OCI-LY1 (cell line): Measurements from ENCODE around the gene BRCA1.

Experiments
- H2AFZ ChIP-seq: fragments of 200-600 bp; sonication (generic), shearing (Covaris generic); 2 replicates; pipeline ENCODE4 v1.6.0; 2014; ENCODE audit warnings: antibody characterized with exemption, mild to moderate bottlenecking, low read length
- H3F3A ChIP-seq: fragments of 200-600 bp; sonication (generic), shearing (Covaris generic); 2 replicates; pipeline ENCODE4 v1.6.0; 2014; ENCODE audit warnings: mild to moderate bottlenecking, antibody characterized with exemption, low read length, moderate library complexity; ENCODE audit not compliant: insufficient read depth
- H3K27ac ChIP-seq: fragments of 200-600 bp; sonication (generic); 2 replicates; pipeline ENCODE4 v1.5.1; 2014; ENCODE audit warnings: low read length, mixed run types, mild to moderate bottlenecking, low read depth; ENCODE audit not compliant: poor library complexity, severe bottlenecking
- H3K27me3 ChIP-seq: fragments of 200-600 bp; sonication (generic); 2 replicates; pipeline ENCODE4 v1.6.0; 2014; ENCODE audit warnings: antibody characterized with exemption, mild to moderate bottlenecking, low read length, moderate library complexity; ENCODE audit not compliant: insufficient read depth
- H3K36me3 ChIP-seq: fragments of 200-600 bp; sonication (generic); 2 replicates; pipeline ENCODE4 v1.6.1; 2014; ENCODE audit warnings: mild to moderate bottlenecking, antibody characterized with exemption, low read length, moderate library complexity, mixed read lengths; ENCODE audit not compliant: insufficient read depth
- H3K4me1 ChIP-seq: fragments of 200-600 bp; sonication (generic); 2 replicates; pipeline ENCODE4 v1.5.1; 2014; ENCODE audit warnings: mild to moderate bottlenecking, low read length, moderate library complexity; ENCODE audit not compliant: insufficient read depth, severe bottlenecking
- H3K4me2 ChIP-seq: fragments of 200-600 bp; sonication (generic), shearing (Covaris generic); 2 replicates; pipeline ENCODE4 v1.6.1; 2014; ENCODE audit warnings: low read length
- H3K4me3 ChIP-seq: fragments of 200-600 bp; sonication (generic); 2 replicates; pipeline ENCODE4 v1.5.1; 2014; ENCODE audit warnings: low read length, low read depth, mild to moderate bottlenecking, mixed read lengths; ENCODE audit not compliant: poor library complexity, severe bottlenecking
- H3K79me2 ChIP-seq: fragments of 200-600 bp; shearing (Covaris generic); 2 replicates; pipeline ENCODE4 v1.6.1; 2016; ENCODE audit warnings: mixed run types, low read length, mixed read lengths; ENCODE audit not compliant: insufficient read depth
- H3K9ac ChIP-seq: fragments of 200-600 bp; sonication (generic), shearing (Covaris generic); 2 replicates; pipeline ENCODE4 v1.6.1; 2014; ENCODE audit warnings: mild to moderate bottlenecking, low read length, mixed read lengths
- H3K9me2 ChIP-seq: fragments of 200-600 bp; sonication (generic), shearing (Covaris generic); 2 replicates; pipeline ENCODE4 v1.6.1; 2014; ENCODE audit warnings: low read depth, mild to moderate bottlenecking, low read length, mixed read lengths
- H3K9me3 ChIP-seq: fragments of 200-600 bp; shearing (Covaris generic); 2 replicates; pipeline ENCODE4 v1.6.1; 2014; ENCODE audit warnings: low read length, mixed read lengths
- H4K20me1 ChIP-seq: fragments of 200-600 bp; sonication (generic), shearing (Covaris generic); 2 replicates; pipeline ENCODE4 v1.6.0; 2016; ENCODE audit warnings: mild to moderate bottlenecking, low read length; ENCODE audit not compliant: insufficient read depth
- EZH2 ChIP-seq: fragments of 200-600 bp; sonication (generic), shearing (Covaris generic); IDR thresholded peaks from 2 replicates; pipeline ENCODE4 v1.8.0; 2017; ENCODE audit warnings: borderline replicate concordance, mixed run types, mild to moderate bottlenecking, antibody characterized with exemption, low read length, moderate library complexity, mixed read lengths
- TF ChIP-seq, protein P1 (sequence below): fragments of 200-600 bp; sonication (generic), shearing (Covaris generic); IDR thresholded peaks from 2 replicates; pipeline ENCODE4 v1.5.1; 2017; ENCODE audit warnings: mild to moderate bottlenecking, antibody characterized with exemption, low read length, moderate library complexity, mixed read lengths

BRCA1 gene

DNA sequence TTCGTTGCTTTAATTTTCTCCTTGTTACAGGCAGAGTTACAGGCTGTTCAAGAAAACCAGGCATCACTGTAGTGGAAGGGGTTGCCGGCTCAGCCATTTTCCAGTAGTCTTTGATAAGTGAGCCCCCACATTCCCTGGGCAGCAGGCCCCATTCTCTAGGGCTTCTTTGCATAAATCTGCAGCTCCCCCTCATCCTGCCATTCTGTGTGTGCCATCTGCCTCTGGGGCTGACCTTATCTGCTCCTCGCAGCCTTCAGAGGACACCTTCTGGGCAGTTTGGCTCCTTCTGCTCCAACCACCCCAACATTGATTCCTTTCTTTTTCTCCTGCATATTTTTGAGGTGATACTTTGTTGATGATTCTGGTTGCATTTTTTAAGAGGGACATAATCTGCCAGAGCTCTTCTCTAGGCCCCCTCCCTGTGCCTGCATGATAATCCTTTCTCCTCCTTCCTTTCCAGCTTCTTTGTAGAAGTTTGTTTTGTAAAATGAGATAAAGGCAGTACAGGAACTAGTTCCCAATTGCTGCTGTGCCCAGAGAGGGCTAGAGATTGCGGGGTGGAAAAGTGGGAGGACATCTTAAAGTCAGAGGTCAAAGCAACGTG, 83.0 kb downstream of the BRCA1 start:
- no peak overlapping the region for H3K4me3 ChIP-seq
- no peak for TF ChIP-seq EZH2
- TF ChIP-seq, protein P1, sequence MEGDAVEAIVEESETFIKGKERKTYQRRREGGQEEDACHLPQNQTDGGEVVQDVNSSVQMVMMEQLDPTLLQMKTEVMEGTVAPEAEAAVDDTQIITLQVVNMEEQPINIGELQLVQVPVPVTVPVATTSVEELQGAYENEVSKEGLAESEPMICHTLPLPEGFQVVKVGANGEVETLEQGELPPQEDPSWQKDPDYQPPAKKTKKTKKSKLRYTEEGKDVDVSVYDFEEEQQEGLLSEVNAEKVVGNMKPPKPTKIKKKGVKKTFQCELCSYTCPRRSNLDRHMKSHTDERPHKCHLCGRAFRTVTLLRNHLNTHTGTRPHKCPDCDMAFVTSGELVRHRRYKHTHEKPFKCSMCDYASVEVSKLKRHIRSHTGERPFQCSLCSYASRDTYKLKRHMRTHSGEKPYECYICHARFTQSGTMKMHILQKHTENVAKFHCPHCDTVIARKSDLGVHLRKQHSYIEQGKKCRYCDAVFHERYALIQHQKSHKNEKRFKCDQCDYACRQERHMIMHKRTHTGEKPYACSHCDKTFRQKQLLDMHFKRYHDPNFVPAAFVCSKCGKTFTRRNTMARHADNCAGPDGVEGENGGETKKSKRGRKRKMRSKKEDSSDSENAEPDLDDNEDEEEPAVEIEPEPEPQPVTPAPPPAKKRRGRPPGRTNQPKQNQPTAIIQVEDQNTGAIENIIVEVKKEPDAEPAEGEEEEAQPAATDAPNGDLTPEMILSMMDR = no peak
- H4K20me1 ChIP-seq = no peaks in the 10 kb centered on the region
- no peaks in the 10 kb centered on the region for H3K27me3 ChIP-seq
- no peaks in the 10 kb centered on the region for H3K9me3 ChIP-seq
- H3K9ac ChIP-seq = no peak overlapping the region
- no peak overlapping the region for H2AFZ ChIP-seq
- H3F3A ChIP-seq = no peaks in the 10 kb centered on the region
- no peak overlapping the region for H3K27ac ChIP-seq
- H3K36me3 ChIP-seq = peaks cover 36% of the 10 kb centered on the region
- H3K4me1 ChIP-seq = no peaks in the 10 kb centered on the region
- no peaks in the 10 kb centered on the region for H3K9me2 ChIP-seq
- no peaks in the 10 kb centered on the region for H3K79me2 ChIP-seq
- no peak overlapping the region for H3K4me2 ChIP-seq

DNA sequence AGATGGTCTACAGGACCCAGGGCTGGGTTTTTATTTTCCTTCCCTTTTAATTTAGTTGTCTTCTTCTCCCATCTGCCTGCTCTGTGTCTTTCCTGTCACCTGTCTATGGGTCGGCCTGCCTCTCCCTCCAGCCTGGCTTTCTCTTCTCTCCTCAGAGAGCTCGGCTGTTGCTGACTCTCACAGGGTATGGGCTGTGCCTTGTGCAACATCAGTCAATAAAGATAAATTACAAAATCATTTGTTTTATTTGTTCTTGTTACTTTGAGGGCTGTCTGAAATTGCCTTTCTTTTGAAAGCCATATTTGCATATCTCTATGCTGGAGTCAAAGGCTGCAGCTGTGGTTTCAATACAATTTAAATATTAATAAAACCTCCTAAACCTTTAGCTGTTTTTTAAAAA, 84.5 kb downstream of the BRCA1 start:
- no peak overlapping the region for H3K4me3 ChIP-seq
- H3K4me1 ChIP-seq = no peaks in the 10 kb centered on the region
- TF ChIP-seq EZH2 = no peak
- TF ChIP-seq, protein P1 = no peak
- no peaks in the 10 kb centered on the region for H3K79me2 ChIP-seq
- no peaks in the 10 kb centered on the region for H3F3A ChIP-seq
- peaks cover 28% of the 10 kb centered on the region for H3K36me3 ChIP-seq
- no peaks in the 10 kb centered on the region for H4K20me1 ChIP-seq
- H3K27ac ChIP-seq = no peak overlapping the region
- no peaks in the 10 kb centered on the region for H3K27me3 ChIP-seq
- no peak overlapping the region for H3K4me2 ChIP-seq
- H3K9me2 ChIP-seq = no peaks in the 10 kb centered on the region
- H3K9ac ChIP-seq = no peak overlapping the region
- no peak overlapping the region for H2AFZ ChIP-seq
- H3K9me3 ChIP-seq = no peaks in the 10 kb centered on the region

DNA sequence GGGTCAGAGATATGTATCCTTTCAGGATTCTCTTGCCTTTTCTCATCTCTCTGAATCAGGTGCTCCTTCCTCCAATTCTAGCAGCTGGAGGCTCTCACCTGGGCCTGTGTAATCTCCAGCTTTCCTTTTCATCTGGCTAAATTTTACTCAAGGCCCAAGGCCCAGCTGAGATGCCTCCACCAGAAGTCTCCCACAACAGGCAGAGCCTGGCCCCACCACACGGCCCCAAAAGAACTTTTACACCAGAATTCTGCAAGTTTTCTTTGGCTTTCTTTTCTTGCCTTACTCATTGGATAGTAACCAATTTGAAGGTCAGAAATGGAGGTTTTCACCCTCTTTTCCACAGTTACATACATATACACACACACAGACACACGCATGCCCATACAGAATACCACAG, 85.5 kb downstream of the BRCA1 start:
- Histone ChIP-seq H3K79me2 (no peaks in the 10 kb centered on the region), H3K27ac (no peak overlapping the region), H4K20me1 (no peaks in the 10 kb centered on the region), H3K4me2 (no peak overlapping the region), H3K36me3 (peaks cover 19% of the 10 kb centered on the region; the same call in 1 of the 2 replicates), H3K4me3 (no peak overlapping the region), H3K9ac (no peak overlapping the region), H3K9me3 (no peaks in the 10 kb centered on the region), H3K27me3 (no peaks in the 10 kb centered on the region), H3K4me1 (no peaks in the 10 kb centered on the region), H3K9me2 (no peaks in the 10 kb centered on the region), H2AFZ (no peak overlapping the region), H3F3A (no peaks in the 10 kb centered on the region)
- TF ChIP-seq EZH2 = no peak
- TF ChIP-seq, protein P1 = no peak
